Natural killer cell (primary cell): Measurements from ENCODE around the gene ATP11A. TPM values are rescaled to one million over a fixed set of nuclear protein-coding genes. Genes with fewer than 3 reads are reported as not detected.

Experiments
- ATAC-seq, 3 donors: fragments of 150-1000 bp in 2 of 3; fragments of 200-7000 bp in 1 of 3; cut with Tn5 transposase; 1 replicate in 1 of 3; 2 replicates in 2 of 3; pipeline ENCODE4 v1.10.0; 2021; ENCODE audit warnings: mild to moderate bottlenecking in 2 of 3, moderate library complexity in 2 of 3
- DNase-seq, 2 donors: peaks; one replicate each; pipeline versions ENCODE4 v3.0.0 to v3.0.0-alpha.2; 2013 to 2021; ENCODE audit warnings: mixed read lengths in 1 of 2
- H3K27ac ChIP-seq: one replicate; pipeline ENCODE4 v1.5.1; 2013; ENCODE audit warnings: mild to moderate bottlenecking, low read length
- H3K27me3 ChIP-seq: one replicate; pipeline ENCODE4 v1.6.1; 2013; ENCODE audit warnings: low read length; ENCODE audit not compliant: control insufficient read depth, insufficient read depth
- H3K36me3 ChIP-seq: one replicate; pipeline ENCODE4 v1.6.1; 2013; ENCODE audit warnings: low read length; ENCODE audit not compliant: control insufficient read depth, insufficient read depth
- H3K4me1 ChIP-seq: one replicate; pipeline ENCODE4 v1.6.1; 2013; ENCODE audit warnings: low read length; ENCODE audit not compliant: control insufficient read depth, insufficient read depth
- H3K4me3 ChIP-seq: one replicate; pipeline ENCODE4 v1.5.1; 2013; ENCODE audit warnings: low read length
- H3K9me3 ChIP-seq: one replicate; pipeline ENCODE4 v1.6.1; 2013; ENCODE audit warnings: low read length; ENCODE audit not compliant: control insufficient read depth, insufficient read depth
- H3K27ac Mint-ChIP-seq, 2 donors: one replicate each; pipeline ENCODE4 v1.8.0; 2022; ENCODE audit warnings: mild to moderate bottlenecking in 2 of 2, mixed read lengths in 2 of 2, moderate library complexity in 1 of 2
- H3K27me3 Mint-ChIP-seq, 2 donors: one replicate each; pipeline ENCODE4 v1.8.0; 2022; ENCODE audit warnings: low read depth in 2 of 2, mixed read lengths in 2 of 2
- H3K36me3 Mint-ChIP-seq: one replicate; pipeline ENCODE4 v1.8.0; 2022; ENCODE audit warnings: mixed read lengths
- H3K4me1 Mint-ChIP-seq, 2 donors: one replicate each; pipeline ENCODE4 v1.8.0; 2022; ENCODE audit warnings: mixed read lengths in 2 of 2
- H3K4me3 Mint-ChIP-seq: one replicate; pipeline ENCODE4 v1.8.0; 2022; ENCODE audit warnings: mild to moderate bottlenecking, moderate library complexity, mixed read lengths
- H3K9me3 Mint-ChIP-seq, 2 donors: one replicate each; pipeline ENCODE4 v1.8.0; 2022; ENCODE audit warnings: mixed read lengths in 2 of 2
- WGBS: methylation state at CpG from one replicate; pipeline ENCODE4 v1.1.7; 2013; ENCODE audit warnings: missing lambda C conversion rate; ENCODE audit not compliant: insufficient coverage; 5-methylcytosine and 5-hydroxymethylcytosine counted together
- intact Hi-C: fragments of 100-400 bp; cut with micrococcal nuclease; formaldehyde crosslinking; loops from one replicate; pipeline ENCODE4 v1.14.2; 2022
- total RNA-seq, 4 donors: library from RNA; stranded (reverse); fragments of 120-200 nt in 1 of 4; gene quantifications; one replicate each; pipeline versions ENCODE4 v1.2.3 to v1.2.4, GENCODE V29; 2013 to 2022
- TF ChIP-seq, protein P1 (sequence below): fragments of 200-600 bp; IDR thresholded peaks from one replicate; pipeline ENCODE4 v1.8.0; 2022; ENCODE audit warnings: antibody characterized with exemption

ATP11A gene
- total RNA-seq, 3 donors from 2014 or later (not counting 1 experiment from before 2014, with no cell fraction given) = 47.1 to 68.6 (median 50.7) TPM

DNA sequence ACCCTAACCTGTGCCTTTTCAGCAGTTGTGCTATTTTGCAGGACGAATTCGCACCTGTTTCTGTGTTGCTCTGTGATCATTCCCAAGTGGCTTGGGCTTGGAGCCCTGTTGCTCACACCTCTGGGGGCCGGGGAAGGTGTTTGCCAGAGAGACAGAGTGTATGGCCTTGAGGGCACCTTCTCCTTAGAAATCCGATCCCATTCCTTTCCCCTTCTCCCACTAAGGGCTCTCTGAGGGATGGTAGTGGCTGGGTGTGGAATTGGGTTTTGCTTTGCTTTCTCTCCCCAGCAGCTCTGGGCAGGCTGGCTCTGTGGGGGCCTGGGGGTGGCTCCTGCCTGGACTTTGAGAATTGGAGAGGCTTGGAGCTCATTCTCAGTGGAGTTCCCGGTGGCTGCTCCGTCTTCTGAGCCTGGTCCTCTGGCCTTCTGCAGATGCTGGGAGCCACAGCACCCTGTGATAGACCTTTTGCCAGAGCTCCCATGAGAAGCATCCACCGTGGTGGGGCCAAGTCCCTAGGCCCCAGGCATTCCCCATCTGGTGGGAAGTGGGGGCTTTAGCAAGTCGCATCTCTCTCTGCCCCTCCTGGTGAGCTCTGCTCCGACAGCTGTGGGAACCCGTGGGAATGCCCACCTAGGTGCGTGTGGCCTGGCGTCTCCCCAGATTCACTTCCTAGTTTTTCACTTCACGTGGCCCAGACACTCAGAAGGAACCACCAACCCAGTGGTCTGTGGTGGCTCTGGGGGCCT, 26.1 kb downstream of the ATP11A start:
- DNase-seq = no peak
- Histone ChIP-seq H3K4me1 (peaks cover 3% of the 10 kb centered on the region), H3K9me3 (no peaks in the 10 kb centered on the region), H3K4me3 (no peak overlapping the region), H3K36me3 (no peaks in the 10 kb centered on the region), H3K27me3 (no peaks in the 10 kb centered on the region), H3K27ac (no peak overlapping the region)
- Mint-ChIP-seq H3K9me3 (no peaks in the 10 kb centered on the region), H3K4me1 (peaks cover 16 to 37% of the 10 kb centered on the region in 2 donors), H3K4me3 (no peak overlapping the region), H3K36me3 (no peaks in the 10 kb centered on the region), H3K27me3 (no peaks in the 10 kb centered on the region), H3K27ac (no peak overlapping the region)
- WGBS = 80% methylated on average over 11 of the region's 13 CpGs
- intact Hi-C loops = no loop called here
- ATAC-seq = no peak
- TF ChIP-seq, protein P1, sequence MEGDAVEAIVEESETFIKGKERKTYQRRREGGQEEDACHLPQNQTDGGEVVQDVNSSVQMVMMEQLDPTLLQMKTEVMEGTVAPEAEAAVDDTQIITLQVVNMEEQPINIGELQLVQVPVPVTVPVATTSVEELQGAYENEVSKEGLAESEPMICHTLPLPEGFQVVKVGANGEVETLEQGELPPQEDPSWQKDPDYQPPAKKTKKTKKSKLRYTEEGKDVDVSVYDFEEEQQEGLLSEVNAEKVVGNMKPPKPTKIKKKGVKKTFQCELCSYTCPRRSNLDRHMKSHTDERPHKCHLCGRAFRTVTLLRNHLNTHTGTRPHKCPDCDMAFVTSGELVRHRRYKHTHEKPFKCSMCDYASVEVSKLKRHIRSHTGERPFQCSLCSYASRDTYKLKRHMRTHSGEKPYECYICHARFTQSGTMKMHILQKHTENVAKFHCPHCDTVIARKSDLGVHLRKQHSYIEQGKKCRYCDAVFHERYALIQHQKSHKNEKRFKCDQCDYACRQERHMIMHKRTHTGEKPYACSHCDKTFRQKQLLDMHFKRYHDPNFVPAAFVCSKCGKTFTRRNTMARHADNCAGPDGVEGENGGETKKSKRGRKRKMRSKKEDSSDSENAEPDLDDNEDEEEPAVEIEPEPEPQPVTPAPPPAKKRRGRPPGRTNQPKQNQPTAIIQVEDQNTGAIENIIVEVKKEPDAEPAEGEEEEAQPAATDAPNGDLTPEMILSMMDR = no peak

DNA sequence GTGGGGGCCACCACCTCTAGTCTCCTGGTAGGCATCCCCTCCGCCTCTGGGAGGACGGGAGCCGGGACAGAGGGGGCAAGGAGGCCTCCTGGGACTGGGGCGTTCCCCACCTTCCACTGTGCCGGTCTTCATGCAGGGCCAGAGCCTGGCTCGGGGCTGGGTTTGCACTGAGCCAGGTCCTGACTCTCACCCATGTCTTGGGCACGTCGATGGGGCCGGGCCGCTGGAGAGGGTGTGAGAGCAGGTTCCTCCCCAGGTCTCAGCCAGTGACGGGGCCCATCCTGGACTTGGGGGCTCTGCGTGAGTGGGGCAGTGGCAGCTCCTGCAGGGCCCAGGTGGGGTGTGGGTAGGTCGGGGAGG, 26.6 kb downstream of the ATP11A start:
- H3K4me1 ChIP-seq = peaks cover 3% of the 10 kb centered on the region
- peak overlapping the region in 1 of 2 donors; percentile 63 for H3K27ac Mint-ChIP-seq
- intact Hi-C loops = no loop called here
- H3K36me3 Mint-ChIP-seq = no peaks in the 10 kb centered on the region
- H3K27ac ChIP-seq = no peak overlapping the region
- no peak overlapping the region for H3K4me3 ChIP-seq
- H3K9me3 Mint-ChIP-seq = no peaks in the 10 kb centered on the region
- H3K27me3 Mint-ChIP-seq = no peaks in the 10 kb centered on the region
- H3K27me3 ChIP-seq = no peaks in the 10 kb centered on the region
- no peaks in the 10 kb centered on the region for H3K36me3 ChIP-seq
- no peaks in the 10 kb centered on the region for H3K9me3 ChIP-seq
- TF ChIP-seq, protein P1 = no peak
- ATAC-seq = no peak
- 94% methylated on average over 13 of the region's 13 CpGs for WGBS
- DNase-seq = no peak
- H3K4me1 Mint-ChIP-seq = peaks cover 21 to 41% of the 10 kb centered on the region in 2 donors
- H3K4me3 Mint-ChIP-seq = no peak overlapping the region

DNA sequence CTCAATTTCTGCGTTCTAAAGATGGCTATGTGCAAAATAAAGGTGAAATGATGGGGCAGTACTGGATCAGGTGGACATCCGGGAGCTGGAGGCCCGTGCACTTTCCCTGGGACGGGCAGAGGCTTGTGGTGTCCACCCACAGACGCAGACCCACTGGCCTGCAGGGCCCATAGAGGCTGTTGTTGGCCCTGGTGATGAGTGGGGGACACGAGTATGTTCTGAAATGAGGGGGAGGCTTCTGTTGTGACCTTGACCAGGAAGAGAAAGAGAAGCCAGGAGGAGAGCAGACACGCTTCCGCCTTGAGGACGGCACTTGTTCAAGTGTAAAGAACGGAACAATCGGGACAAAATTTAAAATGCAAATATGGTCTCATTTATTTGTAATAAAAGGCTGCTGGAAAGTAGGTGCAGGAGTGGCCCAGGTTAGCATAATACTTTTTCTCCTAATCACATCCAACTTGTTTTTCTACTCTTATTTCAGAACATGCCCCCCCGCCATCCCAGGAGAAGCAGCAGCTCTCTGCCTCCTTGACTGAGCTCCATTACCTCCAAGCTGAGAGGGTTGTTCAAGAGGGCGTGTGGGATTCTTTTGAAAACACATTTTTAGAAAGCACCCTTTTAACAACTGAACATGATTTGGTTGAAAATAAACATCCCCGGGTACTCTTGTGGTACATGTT, 27.1 kb downstream of the ATP11A start:
- Histone ChIP-seq H3K4me3 (no peak overlapping the region), H3K36me3 (no peaks in the 10 kb centered on the region), H3K27me3 (no peaks in the 10 kb centered on the region), H3K27ac (no peak overlapping the region), H3K4me1 (no peaks in the 10 kb centered on the region), H3K9me3 (no peaks in the 10 kb centered on the region)
- Mint-ChIP-seq H3K27ac (peak overlapping the region in 1 of 2 donors; percentile 63), H3K27me3 (no peaks in the 10 kb centered on the region), H3K9me3 (no peaks in the 10 kb centered on the region), H3K4me3 (no peak overlapping the region), H3K36me3 (no peaks in the 10 kb centered on the region), H3K4me1 (peaks cover 27 to 46% of the 10 kb centered on the region in 2 donors)
- TF ChIP-seq, protein P1 = no peak
- ATAC-seq (no peak), DNase-seq (no peak)
- intact Hi-C loops = no loop called here
- WGBS = 95% methylated on average over 12 of the region's 14 CpGs
